ENCODE results near the gene KIAA1671. TPM values are rescaled to one million over a fixed set of nuclear protein-coding genes. Genes with fewer than 3 reads are reported as not detected.

The KIAA1671 gene
- polyA plus RNA-seq, 1 of the 3 experiments (the other 2 are of a cell fraction) = 7.4 TPM

DNA sequence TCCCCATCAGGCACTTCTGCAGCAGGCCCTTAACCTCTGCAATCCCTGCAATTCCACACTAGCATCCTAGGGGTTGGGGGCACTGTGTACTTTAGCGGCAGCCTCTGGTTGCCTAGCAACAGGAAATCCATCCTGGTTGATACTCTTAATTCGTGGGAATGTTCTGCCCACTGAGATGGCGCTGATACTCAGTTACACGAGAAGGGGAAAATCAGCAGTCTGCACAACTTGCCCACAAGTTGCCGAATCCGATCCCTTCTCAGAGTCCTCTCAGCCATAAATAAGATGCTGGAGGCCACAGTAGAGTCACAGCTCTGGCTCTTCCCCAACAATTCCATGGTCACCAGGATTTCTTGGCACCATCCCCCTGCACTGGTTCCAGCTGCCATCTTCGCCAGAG, 189.6 kb downstream of the KIAA1671 start:
- Histone ChIP-seq H3K9ac (no peak overlapping the region), H3K79me2 (ENCODE audit: insufficient read depth) (no peaks in the 10 kb centered on the region), H3K4me1 (ENCODE audit: control insufficient read depth in 1 of 2, insufficient read depth in 2 of 2, low read depth in 1 of 2, low read length in 1 of 2) (peaks cover 0 to 17% of the 10 kb centered on the region in 2 experiments; a peak in 1 of 4 replicates), H2AFZ (ENCODE audit: low read depth) (no peak overlapping the region), H4K20me1 (ENCODE audit: insufficient read depth) (no peaks in the 10 kb centered on the region; the same call in 1 of the 2 replicates), H3K9me2 (no peaks in the 10 kb centered on the region), H3K27ac (ENCODE audit: low read depth in 2 of 2, low read length in 1 of 2) (no peak overlapping the region; a peak in 1 of 4 replicates), H3K36me3 (replicated peaks in 1 of 2; ENCODE audit: control insufficient read depth in 1 of 2, insufficient read depth in 2 of 2, low read length in 1 of 2) (peaks cover 0 to 4% of the 10 kb centered on the region in 2 experiments), H3K4me2 (no peak overlapping the region), H3K4me3 (ENCODE audit: low read depth in 2 of 2, low read length in 1 of 2) (no peak overlapping the region), H3F3A (replicated peaks; ENCODE audit: insufficient read depth) (no peaks in the 10 kb centered on the region), H3K27me3 (ENCODE audit: insufficient read depth) (no peaks in the 10 kb centered on the region), H3K9me3 (no peaks in the 10 kb centered on the region)
- no peak for TF ChIP-seq TCF12 (IDR thresholded peaks at IDR 0.05)
- no peak for TF ChIP-seq FOSL2 (IDR thresholded peaks at IDR 0.05; ENCODE audit: borderline replicate concordance, low read depth)
- TF ChIP-seq FOXM1 (IDR thresholded peaks at IDR 0.05; ENCODE audit: low read depth) = no peak
- TF ChIP-seq ELF1 (IDR thresholded peaks at IDR 0.05) = no peak
- TF ChIP-seq, protein P1, sequence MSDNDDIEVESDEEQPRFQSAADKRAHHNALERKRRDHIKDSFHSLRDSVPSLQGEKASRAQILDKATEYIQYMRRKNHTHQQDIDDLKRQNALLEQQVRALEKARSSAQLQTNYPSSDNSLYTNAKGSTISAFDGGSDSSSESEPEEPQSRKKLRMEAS (IDR thresholded peaks at IDR 0.05; ENCODE audit: low read depth) = no peak
- TF ChIP-seq MEF2A (IDR thresholded peaks at IDR 0.05; ENCODE audit: borderline replicate concordance, low read depth) = no peak
- TF ChIP-seq, protein P2, sequence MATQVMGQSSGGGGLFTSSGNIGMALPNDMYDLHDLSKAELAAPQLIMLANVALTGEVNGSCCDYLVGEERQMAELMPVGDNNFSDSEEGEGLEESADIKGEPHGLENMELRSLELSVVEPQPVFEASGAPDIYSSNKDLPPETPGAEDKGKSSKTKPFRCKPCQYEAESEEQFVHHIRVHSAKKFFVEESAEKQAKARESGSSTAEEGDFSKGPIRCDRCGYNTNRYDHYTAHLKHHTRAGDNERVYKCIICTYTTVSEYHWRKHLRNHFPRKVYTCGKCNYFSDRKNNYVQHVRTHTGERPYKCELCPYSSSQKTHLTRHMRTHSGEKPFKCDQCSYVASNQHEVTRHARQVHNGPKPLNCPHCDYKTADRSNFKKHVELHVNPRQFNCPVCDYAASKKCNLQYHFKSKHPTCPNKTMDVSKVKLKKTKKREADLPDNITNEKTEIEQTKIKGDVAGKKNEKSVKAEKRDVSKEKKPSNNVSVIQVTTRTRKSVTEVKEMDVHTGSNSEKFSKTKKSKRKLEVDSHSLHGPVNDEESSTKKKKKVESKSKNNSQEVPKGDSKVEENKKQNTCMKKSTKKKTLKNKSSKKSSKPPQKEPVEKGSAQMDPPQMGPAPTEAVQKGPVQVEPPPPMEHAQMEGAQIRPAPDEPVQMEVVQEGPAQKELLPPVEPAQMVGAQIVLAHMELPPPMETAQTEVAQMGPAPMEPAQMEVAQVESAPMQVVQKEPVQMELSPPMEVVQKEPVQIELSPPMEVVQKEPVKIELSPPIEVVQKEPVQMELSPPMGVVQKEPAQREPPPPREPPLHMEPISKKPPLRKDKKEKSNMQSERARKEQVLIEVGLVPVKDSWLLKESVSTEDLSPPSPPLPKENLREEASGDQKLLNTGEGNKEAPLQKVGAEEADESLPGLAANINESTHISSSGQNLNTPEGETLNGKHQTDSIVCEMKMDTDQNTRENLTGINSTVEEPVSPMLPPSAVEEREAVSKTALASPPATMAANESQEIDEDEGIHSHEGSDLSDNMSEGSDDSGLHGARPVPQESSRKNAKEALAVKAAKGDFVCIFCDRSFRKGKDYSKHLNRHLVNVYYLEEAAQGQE (IDR thresholded peaks at IDR 0.05; ENCODE audit: low read depth, low read length) = no peak
- TF ChIP-seq TAF1 (IDR thresholded peaks at IDR 0.05; ENCODE audit: borderline replicate concordance, low read depth, low read length) = no peak
- TF ChIP-seq, protein P3, sequence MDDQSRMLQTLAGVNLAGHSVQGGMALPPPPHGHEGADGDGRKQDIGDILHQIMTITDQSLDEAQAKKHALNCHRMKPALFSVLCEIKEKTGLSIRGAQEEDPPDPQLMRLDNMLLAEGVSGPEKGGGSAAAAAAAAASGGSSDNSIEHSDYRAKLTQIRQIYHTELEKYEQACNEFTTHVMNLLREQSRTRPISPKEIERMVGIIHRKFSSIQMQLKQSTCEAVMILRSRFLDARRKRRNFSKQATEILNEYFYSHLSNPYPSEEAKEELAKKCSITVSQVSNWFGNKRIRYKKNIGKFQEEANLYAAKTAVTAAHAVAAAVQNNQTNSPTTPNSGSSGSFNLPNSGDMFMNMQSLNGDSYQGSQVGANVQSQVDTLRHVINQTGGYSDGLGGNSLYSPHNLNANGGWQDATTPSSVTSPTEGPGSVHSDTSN (IDR thresholded peaks at IDR 0.05) = no peak
- no peak for TF ChIP-seq CHD2 (IDR thresholded peaks at IDR 0.05; ENCODE audit: low read length, partially characterized antibody)
- TF ChIP-seq RXRA (IDR thresholded peaks at IDR 0.05; ENCODE audit: borderline replicate concordance, low read depth) = no peak
- no peak for TF ChIP-seq SIN3A (IDR thresholded peaks at IDR 0.05; ENCODE audit: borderline replicate concordance, low read depth, low read length)
- 81% methylated on average over 5 of the region's 7 CpGs for WGBS (ENCODE audit: low lambda C conversion rate)
- peak; percentile 60 for DNase-seq
- ChIA-PET CTCF (interaction anchor here (0.9 kb wide), 1 partner anchor 37 kb away, joined by 3 read pairs; no protein-coding TSS in a partner anchor), POLR2A (no interaction called here)
